Stimulated activated CD4-positive, alpha-beta T cell treated with anti-CD3 and anti-CD28 coated beads, Interleukin-1b, Interleukin-23, amount 100 ng/mL, for 24 hours (primary cell): ENCODE measurements around the gene RAB3C.
"Not testable (repeated sequence)": the region's sequence is repeated elsewhere in the genome, so short reads cannot be mapped to it uniquely, and the experiment has no call there.

Experiments used
- DNase-seq, 4 experiments: peaks; one replicate each; pipeline ENCODE4 v3.0.0-alpha.2; 2020; ENCODE audit warnings: low read depth in 4 of 4, low spot score in 1 of 4

The RAB3C gene

DNA sequence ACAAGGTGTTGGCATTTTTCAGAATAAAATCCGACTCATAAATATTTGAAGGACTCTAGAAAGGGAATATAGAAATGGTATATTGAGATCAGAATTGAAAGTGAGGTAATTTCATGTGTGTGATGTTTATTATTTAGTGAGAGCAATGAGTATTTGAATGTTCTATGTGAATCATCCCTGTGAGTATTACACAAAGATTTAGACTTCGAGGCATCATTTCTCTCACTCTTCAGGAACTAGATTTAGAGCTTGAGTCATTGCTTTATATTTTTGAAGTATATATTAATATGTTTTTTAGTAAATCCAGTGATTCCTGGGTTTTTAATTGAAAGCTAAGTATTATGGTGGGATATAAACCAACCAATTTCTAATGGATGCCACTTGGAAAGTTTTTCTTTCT, 91.2 kb downstream of the RAB3C start:
- no peak for DNase-seq

DNA sequence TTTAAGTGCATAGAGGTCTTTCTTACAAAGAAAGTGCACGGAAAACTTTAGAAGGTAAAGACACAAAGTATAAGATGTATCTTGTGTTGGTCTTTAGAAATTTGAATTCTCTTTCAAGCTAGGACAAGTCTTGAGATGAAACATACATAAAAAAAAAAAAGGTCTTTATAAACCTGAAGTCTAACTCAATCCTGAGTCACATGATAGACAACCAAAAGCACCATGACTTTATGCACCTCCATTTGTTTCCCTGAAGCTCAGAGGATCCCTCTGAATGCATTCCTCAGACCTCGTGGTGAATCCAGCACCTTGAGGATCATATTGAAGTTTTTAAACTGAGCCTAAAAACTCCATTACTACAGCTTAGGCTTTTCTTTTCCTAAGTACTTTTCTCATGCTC, 91.8 kb downstream of the RAB3C start:
- DNase-seq: no peak

DNA sequence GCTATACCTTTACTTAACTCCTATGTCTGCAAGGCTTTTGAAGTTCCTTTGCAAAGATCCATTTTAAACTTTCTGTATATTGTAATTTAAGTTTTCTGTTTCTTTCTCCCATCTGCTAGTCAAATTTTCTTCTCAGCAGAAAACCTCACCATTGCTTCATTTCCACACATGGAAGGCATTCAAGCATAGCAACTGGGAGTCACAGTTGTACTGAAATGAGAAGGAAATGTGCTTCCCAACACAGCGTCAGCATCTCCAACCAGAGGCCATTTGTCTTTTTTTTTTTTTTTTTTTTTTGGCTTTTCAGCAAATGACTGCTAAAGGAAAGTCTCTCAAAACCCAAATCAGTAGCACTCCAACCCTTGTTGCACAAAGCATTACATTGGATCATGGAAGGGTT, 92.5 kb downstream of the RAB3C start:
- DNase-seq: no peak

DNA sequence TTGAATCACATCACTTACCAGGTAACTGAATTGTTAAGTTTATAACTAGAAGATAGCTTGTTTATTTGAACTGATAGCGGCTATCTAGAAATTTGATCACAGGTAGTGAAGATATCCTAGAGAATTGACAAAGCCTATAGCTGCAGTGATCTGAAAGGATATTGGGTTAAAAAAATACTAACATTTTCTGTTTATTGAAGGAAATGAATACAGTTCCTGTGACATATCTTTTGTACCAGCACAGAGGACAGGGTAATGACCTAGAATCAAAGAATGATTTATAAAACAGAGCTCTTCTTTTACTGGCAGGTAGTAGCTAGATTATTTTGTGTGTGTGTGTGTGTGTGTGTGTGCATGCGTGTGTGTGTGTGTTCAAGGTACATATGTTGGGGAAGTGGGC, 94.8 kb downstream of the RAB3C start:
- no peak for DNase-seq

DNA sequence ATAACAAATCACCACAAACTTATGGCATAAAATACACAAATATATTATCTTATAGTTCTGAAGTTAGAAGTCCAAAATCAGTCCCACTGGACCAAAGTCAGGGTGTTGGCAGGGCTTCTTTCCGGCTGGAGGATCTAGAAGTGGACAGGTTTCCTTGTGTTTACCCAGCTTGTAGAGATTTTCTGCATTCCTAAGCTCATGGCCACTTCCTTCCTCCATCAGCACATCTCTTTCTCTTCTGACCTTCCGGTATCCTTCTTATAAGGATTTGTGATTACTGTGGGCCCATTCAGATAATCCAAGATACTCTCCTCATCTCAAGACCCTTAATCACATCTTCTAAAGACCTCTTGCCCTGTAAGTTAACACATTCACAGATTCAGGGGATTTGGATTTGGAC, 97.6 kb downstream of the RAB3C start:
- no peak for DNase-seq

DNA sequence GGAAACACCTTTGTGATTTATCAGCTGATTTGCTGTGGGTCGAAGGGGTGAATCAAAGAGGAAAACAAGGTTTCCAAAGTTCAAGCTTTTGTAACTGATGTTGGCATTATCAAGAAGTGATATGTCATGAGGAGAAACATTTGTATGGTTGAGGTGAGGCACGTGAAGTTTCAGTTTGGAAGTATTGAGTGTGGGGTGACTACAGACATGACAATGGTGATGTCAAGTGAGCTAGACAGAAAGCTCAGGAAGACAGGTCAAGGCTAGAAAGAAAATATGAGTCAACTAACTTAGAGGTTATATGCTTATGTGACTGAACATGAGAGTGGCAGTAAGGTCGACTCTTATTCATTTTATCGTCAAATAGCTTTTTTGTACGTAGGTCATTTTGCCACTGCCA, 99.1 kb downstream of the RAB3C start:
- DNase-seq: no peak

DNA sequence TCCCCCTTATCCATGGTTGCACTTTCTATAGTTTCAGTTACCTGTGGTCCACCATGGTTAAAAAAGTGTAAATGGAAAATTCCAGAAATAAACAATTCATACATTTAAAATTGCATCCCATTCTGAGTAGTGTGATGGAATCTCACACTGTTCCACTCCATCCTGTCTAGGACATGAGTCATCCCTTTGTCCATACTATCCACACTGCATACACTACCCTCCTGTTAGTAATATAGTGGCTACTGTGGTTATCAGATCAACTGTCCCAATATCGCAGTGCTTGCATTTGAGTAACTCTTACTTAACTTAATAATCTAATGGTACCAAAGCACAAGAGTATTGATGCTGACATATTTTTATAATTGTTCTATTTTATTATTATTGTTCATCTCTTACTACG, 100.7 kb downstream of the RAB3C start:
- no peak for DNase-seq

DNA sequence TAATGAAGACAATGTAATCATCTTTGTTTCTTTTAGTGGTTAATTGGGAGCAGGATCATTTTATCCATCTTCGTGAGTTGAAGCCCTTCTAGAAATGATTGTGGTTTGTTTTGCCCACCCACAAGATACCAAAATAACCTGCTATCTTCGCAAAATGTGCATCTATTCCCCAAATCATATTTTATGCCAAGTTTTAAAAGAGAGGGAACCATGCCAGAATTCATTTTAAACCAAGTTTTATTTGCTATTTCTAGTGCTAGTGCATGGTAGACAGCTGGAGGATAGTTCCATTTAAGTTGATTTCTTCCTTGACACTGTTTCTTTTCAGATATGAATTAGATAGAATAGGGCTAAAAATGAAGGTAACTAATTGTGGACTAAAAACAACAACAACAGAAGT, 104.2 kb downstream of the RAB3C start:
- DNase-seq: no peak

DNA sequence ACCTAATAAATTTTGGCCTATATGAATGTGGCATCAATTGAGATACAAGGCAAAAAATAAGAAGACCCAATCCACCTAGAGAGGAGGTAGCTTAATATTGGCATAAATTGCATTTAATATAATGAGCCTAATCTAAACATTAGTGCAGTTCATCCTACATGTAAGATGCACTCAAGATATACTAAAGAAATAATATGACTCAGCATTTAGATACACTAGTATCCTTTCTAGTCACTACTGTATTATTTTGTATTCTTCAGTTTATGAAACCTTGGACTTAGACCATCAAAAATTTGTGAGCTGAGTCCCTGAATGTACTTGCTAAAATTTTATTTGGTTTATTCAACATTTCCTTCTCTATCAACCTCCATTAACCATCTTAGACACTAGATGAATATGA, 104.7 kb downstream of the RAB3C start:
- DNase-seq: no peak

DNA sequence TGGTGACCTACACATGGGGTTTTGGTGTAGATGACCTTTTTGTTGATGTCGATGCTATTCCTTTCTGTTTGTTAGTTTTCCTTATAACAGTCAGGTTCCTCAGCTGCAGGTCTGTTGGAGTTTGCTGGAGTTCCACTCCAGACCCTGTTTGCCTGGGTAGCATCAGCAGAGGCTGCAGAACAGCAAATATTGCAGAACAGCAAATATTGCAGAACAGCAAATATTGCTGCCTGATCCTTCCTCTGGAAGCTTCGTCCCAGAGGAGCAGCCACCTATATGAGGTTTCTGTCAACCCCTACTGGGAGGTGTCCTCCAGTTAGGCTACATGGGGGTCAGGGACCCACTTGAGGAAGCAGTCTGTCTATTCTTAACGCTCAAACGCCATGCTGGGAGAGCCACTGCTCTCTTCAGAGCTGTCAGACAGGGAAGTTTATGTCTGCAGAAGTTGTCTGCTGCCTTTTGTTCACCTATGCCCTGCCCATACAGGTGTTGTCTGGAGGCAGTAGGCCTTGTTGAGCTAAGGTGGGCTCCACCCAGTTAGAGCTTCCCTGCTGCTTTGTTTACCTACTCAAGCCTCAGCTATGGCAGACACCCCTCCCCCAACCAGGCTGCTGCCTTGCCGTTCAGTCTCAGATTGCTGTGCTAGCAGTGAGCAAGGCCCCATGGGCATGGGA, 116.3 kb downstream of the RAB3C start:
- not testable (repeated sequence) for DNase-seq

DNA sequence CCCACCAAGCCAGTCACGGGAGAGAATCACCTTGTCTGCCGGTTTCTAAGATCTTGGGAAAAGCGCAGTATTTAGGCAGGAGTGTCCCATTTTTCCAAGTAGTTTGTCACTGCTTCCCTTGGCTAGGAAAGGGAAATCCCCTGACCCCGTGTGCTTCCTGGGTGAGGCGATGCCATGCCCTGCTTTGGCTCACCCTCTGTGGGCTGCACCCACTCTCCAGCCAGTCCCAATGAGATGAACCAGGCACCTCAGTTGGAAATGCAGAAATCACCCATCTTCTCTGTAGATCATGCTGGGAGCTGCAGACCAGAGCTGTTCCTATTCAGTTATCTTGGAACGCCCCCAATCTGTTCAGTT, 116.9 kb downstream of the RAB3C start:
- no peak for DNase-seq

DNA sequence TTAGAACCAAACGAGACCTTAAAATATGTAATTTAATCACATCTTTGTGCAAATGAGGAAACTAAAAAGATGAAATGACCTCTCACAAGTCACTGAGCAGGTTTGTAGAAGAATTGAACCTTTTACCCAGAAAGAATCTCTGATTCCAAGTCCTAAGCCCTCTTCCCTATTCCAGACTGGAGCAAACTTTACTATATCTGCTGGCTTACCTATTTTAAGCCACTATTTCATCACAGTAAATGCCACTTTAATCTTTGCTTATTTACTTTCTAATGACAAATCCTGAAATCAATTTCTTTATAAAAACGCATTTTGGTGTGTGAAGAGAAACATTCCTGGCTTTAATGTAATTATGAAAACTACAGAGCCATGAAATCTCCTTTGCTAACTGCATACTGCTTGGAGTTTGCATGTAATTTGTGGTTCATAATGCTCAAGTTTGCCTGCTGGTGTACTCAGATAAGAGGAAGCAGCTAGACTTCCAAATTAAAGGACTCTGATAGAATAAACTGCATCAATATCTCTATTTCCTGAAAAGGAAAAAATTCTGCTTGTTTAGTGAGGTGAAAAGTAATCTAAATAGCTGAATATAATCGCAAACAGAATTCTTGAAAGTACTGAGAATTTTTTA, 121.2 kb downstream of the RAB3C start:
- DNase-seq: no peak

DNA sequence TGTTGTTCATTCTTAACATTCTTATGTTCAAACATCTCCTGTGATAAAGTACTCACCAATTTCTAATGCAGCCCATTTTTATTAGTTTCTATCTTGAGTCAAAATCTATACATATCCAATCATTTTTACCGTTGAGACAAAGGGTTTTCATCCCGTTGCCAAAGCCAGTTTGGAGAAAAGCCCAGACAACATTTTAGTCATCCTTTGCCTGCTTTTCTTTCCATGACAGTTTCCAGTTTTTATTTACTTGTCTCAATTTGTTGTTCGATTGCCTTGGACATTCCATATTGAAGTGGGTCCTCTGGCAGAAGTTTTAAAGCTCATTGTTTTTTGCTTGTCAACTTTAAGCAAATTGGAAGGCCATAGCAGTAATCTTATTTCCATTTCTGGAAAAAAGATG, 123.9 kb downstream of the RAB3C start:
- DNase-seq: no peak

DNA sequence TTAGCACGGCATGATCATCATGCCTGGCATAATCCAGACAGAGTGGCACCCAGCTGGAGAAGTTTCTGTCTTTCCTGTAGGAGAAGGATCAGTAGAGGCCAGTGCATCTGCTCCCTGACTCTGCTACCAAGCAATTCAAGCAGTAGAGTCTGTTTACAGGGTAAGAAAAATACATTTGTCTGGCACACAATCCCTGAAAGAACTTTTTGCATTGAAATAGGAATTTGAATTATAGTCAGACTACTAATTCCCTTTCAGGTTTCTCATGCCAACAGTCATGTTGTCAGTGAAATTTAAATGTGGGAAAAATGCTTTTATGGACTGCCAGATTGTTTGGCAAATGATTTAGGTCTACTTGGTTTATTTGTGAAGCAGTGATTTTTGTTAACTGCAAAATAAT, 125.6 kb downstream of the RAB3C start:
- no peak for DNase-seq

DNA sequence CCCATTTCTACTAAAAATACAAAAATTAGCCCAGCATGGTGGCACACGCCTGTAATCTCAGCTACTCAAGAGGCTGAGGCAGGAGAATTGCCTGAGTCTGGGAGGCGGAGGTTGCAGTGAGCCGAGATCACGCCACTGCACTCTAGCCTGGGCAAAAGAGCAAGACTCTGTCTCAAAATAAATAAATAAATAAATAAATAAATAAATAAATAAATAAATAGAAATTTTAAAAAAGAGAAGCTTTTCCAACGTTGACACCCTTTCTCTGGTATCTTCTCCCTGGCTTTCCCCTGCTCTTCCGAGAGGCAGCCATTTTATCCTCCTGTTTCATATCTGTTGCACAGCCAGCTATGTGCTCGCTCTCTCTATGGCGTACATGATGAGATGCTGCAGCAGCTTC, 127.5 kb downstream of the RAB3C start:
- DNase-seq: not testable (repeated sequence)

DNA sequence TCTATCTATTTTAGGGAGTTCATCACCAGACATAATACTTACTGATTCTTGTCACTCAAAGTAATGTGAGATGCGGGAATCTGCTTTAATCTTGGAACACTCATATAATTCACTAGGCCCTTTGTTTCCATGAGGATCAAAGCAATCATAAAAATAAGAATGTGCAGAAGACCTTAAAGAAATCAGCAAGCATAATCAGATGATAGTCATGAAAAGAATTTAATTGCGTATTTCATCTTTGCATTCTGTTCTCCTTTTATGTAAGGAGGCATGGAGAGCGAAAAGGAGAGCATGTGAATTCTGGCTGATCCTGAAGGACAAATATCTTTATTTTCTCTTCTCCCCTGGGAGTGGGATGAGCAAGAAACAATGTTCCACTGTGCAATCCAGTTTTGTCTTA, 128.0 kb downstream of the RAB3C start:
- no peak for DNase-seq

DNA sequence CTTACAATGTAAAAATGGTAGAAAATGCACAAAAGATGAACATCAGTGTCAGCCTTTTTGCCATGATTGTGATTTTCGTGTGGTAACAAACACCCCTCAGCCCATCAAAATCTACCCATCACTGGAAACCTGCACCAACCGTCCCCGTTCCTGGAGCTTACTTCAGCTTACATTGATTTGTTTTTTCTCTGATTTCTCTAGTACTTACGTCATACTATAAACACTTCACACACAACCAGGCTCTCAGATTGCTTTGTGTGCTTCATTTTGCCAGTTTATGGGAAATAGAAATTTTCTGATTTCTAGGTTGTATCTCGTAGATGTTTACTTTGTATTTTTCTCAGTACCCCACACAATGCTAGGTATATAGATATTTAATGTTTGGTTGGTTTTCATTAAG, 129.1 kb downstream of the RAB3C start:
- DNase-seq: no peak

DNA sequence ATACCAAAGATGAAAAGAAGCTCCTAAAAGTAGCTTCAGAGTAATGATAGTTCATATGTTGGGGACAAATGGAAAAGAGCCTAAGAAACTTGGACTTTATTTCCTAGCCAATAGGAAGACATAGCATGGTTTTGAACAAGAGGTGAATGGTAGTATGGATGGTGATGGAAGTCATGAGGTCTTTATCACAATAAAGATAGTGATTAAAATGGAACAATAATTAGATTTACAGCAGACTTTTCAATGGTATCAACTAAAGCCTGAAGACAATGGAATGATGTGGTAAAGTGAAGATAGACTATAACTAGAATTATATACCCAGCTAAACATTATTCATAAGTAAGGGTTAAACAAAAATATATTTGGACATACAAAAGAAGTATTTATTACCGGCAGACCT, 131.2 kb downstream of the RAB3C start:
- no peak for DNase-seq

DNA sequence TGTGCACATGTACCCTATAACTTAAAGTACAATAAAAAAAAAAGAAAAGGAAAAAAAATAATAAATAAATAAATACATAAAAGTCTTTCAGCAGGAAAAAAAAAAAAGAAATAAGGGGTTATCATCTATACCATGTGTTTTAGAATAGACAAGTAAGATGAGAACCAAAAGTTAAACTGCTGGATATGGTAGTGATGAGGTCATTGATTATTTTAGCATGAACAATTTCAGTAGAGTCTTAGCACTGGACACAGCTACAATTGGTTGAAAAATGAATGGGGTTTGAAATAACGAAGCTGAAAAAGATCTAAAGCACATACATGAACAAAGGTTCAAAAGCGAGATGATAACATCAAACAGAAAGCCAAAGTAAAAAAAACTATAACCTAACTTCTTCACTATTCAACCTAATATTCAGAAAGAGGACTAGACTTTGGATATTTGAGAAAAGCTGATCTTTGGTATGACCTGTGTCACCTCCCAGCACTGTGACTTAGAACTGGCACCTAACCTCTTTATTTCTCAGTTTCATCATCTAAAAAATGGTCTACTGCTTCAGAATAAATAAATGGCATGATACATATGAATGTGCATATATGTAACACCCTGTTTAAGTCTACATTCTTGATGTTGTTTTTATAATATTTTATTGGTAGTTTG, 133.3 kb downstream of the RAB3C start:
- DNase-seq: no peak

DNA sequence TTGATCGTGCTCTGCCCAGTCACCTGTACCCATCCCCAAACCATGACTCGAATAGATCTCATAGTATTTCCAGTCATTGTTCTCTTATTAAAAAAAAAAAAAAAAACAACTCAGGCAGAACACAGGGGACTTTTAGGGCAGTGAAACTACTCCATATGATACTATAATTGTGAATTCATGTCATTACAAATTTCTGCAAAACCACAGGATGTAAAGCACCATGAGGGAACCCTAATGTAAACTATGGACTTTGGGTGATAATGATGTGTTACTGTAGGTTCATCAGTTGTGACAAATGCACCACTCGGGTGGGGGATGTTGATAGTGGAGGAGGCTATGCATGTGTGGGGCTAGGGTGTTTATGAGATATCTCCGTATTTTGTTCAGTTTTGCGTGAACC, 133.8 kb downstream of the RAB3C start:
- no peak for DNase-seq

DNA sequence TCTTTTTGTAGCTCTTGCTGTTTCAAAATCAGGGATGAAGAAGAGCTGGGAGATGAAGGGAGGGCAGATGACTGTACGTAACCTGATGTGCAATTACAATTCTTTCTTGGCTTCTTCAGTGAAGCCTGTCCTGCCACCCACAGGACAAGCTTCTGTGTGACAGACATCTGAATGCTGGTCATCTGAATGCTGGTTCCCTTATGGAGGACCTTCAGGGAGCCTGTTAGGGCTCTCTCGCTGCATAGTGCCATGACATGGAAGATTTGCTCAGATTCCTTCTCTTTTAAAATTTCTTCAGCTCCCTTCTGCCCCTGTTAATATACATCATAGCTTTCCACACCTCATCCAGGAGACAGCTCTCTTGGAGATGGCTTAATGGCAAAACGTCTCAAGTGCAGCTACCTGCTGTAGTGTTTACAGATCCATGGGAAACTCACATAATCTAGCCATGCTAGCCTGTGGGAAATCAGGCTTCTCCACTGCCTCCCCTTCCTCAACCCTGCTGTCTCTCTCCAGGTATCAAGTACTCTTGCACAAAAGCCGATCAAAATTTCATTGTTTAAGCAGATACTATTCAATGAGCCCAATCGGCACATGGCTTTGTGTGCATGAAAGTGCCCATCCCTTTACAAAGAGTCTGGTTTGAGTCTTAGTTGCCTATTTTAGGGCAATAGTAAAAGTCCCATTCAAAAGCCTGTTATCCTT, 134.6 kb downstream of the RAB3C start:
- DNase-seq: no peak

DNA sequence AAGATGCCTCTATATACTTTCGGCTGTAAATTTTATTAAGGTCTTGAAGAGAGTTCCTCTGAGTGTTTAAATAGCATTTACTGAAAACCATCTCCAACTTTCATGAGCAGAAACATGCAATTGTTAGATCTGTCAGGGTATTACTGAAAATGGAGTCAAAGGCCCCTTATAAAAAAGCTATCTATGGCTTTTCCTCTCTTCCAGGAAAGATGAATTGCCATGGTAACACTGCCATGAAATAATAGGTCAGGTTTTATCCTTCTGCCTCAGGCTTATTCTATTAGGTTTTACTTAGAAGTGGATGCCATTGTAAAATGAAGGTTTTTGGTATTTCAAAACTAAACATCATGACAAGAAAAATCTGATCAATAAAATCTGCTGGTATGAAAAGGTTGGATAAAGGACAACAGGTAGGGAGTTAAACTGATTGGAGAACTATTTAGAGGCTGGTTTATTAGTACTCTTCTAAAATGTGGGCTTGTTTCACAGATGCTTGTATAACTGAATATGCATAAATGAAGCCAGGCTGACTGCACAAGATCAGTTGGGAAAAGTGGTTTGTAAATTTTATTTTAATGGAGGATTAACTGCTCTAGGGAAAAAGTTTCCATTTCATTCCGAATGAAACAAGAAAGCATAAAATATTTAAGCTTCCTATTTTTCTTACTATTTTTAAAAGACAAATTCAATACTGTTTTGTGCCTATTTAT, 135.5 kb downstream of the RAB3C start:
- DNase-seq: no peak
